PC-3 (cell line): Measurements from ENCODE around the gene CHST8. TPM values are rescaled to one million over a fixed set of nuclear protein-coding genes. Genes with fewer than 3 reads are reported as not detected.

ENCODE experiments used
- ATAC-seq: fragments of 200-7000 bp; cut with Tn5 transposase; 2 replicates; pipeline ENCODE4 v1.9.1; 2020; ENCODE audit warnings: mild to moderate bottlenecking, moderate library complexity
- BruUV-seq: library from RNA; stranded (reverse); fragments of 400-500 nt; replicated peaks from 2 replicates; lab custom pipeline; 2021; lab: Mats Ljungman, UMichigan
- CTCF ChIA-PET: fragments of 300-600 bp; sonication (Branson Sonifier 250); formaldehyde crosslinking; loops from one replicate; lab custom pipeline; 2022; ENCODE audit warnings: antibody characterized with exemption; lab: Charles Lee
- POLR2A ChIA-PET: fragments of 300-600 bp; sonication (Branson Sonifier 250); formaldehyde crosslinking; loops from one replicate; lab custom pipeline; 2022; ENCODE audit warnings: antibody characterized with exemption; ENCODE audit not compliant: unreplicated experiment; lab: Charles Lee
- DNase-seq: peaks from one replicate; pipeline ENCODE4 v3.0.0-alpha.2; 2015
- H2AFZ ChIP-seq: fragments of 300-600 bp; sonication (generic); 2 replicates; pipeline ENCODE4 v1.6.0; 2016; ENCODE audit warnings: antibody characterized with exemption, low read length
- H3F3A ChIP-seq: fragments of 300-600 bp; sonication (generic); one replicate; pipeline ENCODE4 v1.6.0; 2017; ENCODE audit warnings: antibody characterized with exemption, low read length, control low read depth, mild to moderate bottlenecking; ENCODE audit not compliant: unreplicated experiment
- H3K27ac ChIP-seq: fragments of 300-600 bp; sonication (generic); 2 replicates; pipeline ENCODE4 v1.5.1; 2016; ENCODE audit warnings: mild to moderate bottlenecking, low read length
- H3K27me3 ChIP-seq: fragments of 300-600 bp; sonication (generic); 2 replicates; pipeline ENCODE4 v1.6.1; 2016; ENCODE audit warnings: low read length, mixed read lengths
- H3K36me3 ChIP-seq: fragments of 300-600 bp; sonication (generic); 2 replicates; pipeline ENCODE4 v1.6.1; 2016; ENCODE audit warnings: low read depth, mixed run types, low read length, mixed read lengths
- H3K4me1 ChIP-seq: fragments of 300-600 bp; sonication (generic); 2 replicates; pipeline ENCODE4 v1.5.1; 2016; ENCODE audit warnings: low read length; ENCODE audit not compliant: insufficient read depth
- H3K4me2 ChIP-seq: fragments of 300-600 bp; sonication (generic); 2 replicates; pipeline ENCODE4 v1.6.0; 2016; ENCODE audit warnings: low read length
- H3K4me3 ChIP-seq: fragments of 300-600 bp; sonication (generic); 2 replicates; pipeline ENCODE4 v1.5.1; 2016; ENCODE audit warnings: mild to moderate bottlenecking, low read length, mixed read lengths
- H3K79me2 ChIP-seq: fragments of 300-600 bp; sonication (generic); 2 replicates; pipeline ENCODE4 v1.6.1; 2017; ENCODE audit warnings: low read length, mixed read lengths
- H3K9ac ChIP-seq: fragments of 300-600 bp; sonication (generic); 2 replicates; pipeline ENCODE4 v1.6.0; 2016; ENCODE audit warnings: mild to moderate bottlenecking, low read length
- H3K9me2 ChIP-seq: fragments of 300-600 bp; sonication (generic); replicated peaks from 2 replicates; pipeline ENCODE4 v1.6.1; 2016; ENCODE audit warnings: mixed run types, low read length, mixed read lengths
- H3K9me3 ChIP-seq: fragments of 300-600 bp; sonication (generic); 2 replicates; pipeline ENCODE4 v1.6.1; 2016; ENCODE audit warnings: low read length, mixed read lengths
- H4K20me1 ChIP-seq: fragments of 300-600 bp; sonication (generic); 2 replicates; pipeline ENCODE4 v1.6.1; 2016; ENCODE audit warnings: low read length, mixed read lengths
- EZH2 ChIP-seq: fragments of 300-600 bp; sonication (generic); IDR thresholded peaks from one replicate; pipeline ENCODE4 v1.6.1; 2017; ENCODE audit warnings: antibody characterized with exemption, mild to moderate bottlenecking, low read length; ENCODE audit not compliant: unreplicated experiment
- EZH2phosphoT487 ChIP-seq: fragments of 300-600 bp; sonication (generic); IDR thresholded peaks from 2 replicates; pipeline ENCODE4 v1.6.1; 2018; ENCODE audit warnings: mild to moderate bottlenecking, antibody characterized with exemption, low read length, borderline replicate concordance
- intact Hi-C: fragments of 100-400 bp; cut with micrococcal nuclease; formaldehyde crosslinking; loops from 2 replicates; pipeline ENCODE4 v1.9.0; 2023
- total RNA-seq: library from RNA; depleted of rRNA; stranded (reverse); fragments of >200 nt; gene quantifications from 2 replicates; pipeline ENCODE4 v1.2.3, GENCODE V29; 2014
- TF ChIP-seq, protein P1 (sequence below): fragments of 300-600 bp; sonication (generic); conservative IDR thresholded peaks from 2 replicates; pipeline ENCODE4 v1.5.1; 2017; ENCODE audit warnings: antibody characterized with exemption, low read depth, mild to moderate bottlenecking, low read length

The CHST8 gene
- total RNA-seq, 1 experiment from 2014 or later = 0.36 TPM

GRCh38 chr19:33671211-33671610 is 49.5 kb downstream of the CHST8 start:
- Histone ChIP-seq H2AFZ (no peak overlapping the region), H3K9ac (no peak overlapping the region), H3K79me2 (no peaks in the 10 kb centered on the region), H4K20me1 (no peaks in the 10 kb centered on the region), H3K9me3 (no peaks in the 10 kb centered on the region), H3K27me3 (peaks cover 49% of the 10 kb centered on the region), H3K27ac (no peak overlapping the region), H3K9me2 (no peaks in the 10 kb centered on the region), H3K4me3 (no peak overlapping the region), H3K36me3 (no peaks in the 10 kb centered on the region), H3K4me2 (no peak overlapping the region), H3F3A (no peaks in the 10 kb centered on the region), H3K4me1 (no peaks in the 10 kb centered on the region)
- CTCF ChIA-PET = no interaction called here
- intact Hi-C loops = no loop called here
- no peak for DNase-seq
- POLR2A ChIA-PET = no interaction called here
- BruUV-seq = no TSS peak
- TF ChIP-seq EZH2phosphoT487 (no peak), EZH2 (no peak)
- TF ChIP-seq, protein P1, sequence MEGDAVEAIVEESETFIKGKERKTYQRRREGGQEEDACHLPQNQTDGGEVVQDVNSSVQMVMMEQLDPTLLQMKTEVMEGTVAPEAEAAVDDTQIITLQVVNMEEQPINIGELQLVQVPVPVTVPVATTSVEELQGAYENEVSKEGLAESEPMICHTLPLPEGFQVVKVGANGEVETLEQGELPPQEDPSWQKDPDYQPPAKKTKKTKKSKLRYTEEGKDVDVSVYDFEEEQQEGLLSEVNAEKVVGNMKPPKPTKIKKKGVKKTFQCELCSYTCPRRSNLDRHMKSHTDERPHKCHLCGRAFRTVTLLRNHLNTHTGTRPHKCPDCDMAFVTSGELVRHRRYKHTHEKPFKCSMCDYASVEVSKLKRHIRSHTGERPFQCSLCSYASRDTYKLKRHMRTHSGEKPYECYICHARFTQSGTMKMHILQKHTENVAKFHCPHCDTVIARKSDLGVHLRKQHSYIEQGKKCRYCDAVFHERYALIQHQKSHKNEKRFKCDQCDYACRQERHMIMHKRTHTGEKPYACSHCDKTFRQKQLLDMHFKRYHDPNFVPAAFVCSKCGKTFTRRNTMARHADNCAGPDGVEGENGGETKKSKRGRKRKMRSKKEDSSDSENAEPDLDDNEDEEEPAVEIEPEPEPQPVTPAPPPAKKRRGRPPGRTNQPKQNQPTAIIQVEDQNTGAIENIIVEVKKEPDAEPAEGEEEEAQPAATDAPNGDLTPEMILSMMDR = no peak
- no peak for ATAC-seq

- no peak overlapping the region for H3K4me3 ChIP-seq
- no peak overlapping the region for H3K27ac ChIP-seq
- H3K79me2 ChIP-seq = no peaks in the 10 kb centered on the region
- H3K27me3 ChIP-seq = peaks cover 33% of the 10 kb centered on the region
- ATAC-seq = no peak
- no peaks in the 10 kb centered on the region for H3K36me3 ChIP-seq
- no TSS peak for BruUV-seq
- DNase-seq = no peak
- no peak for TF ChIP-seq EZH2phosphoT487
- TF ChIP-seq, protein P1 = no peak
- no peak for TF ChIP-seq EZH2
- no peak overlapping the region for H3K4me2 ChIP-seq
- no peaks in the 10 kb centered on the region for H3K4me1 ChIP-seq
- no peaks in the 10 kb centered on the region for H3K9me3 ChIP-seq
- no peaks in the 10 kb centered on the region for H4K20me1 ChIP-seq
- H2AFZ ChIP-seq = no peak overlapping the region
- no peak overlapping the region for H3K9ac ChIP-seq
- H3K9me2 ChIP-seq = no peaks in the 10 kb centered on the region
- ChIA-PET POLR2A (no interaction called here), CTCF (no interaction called here)
- intact Hi-C loops = no loop called here
- H3F3A ChIP-seq = no peaks in the 10 kb centered on the region
These were observed 51.6 kb downstream of the CHST8 start for GRCh38 chr19:33673258-33673875.

DNA sequence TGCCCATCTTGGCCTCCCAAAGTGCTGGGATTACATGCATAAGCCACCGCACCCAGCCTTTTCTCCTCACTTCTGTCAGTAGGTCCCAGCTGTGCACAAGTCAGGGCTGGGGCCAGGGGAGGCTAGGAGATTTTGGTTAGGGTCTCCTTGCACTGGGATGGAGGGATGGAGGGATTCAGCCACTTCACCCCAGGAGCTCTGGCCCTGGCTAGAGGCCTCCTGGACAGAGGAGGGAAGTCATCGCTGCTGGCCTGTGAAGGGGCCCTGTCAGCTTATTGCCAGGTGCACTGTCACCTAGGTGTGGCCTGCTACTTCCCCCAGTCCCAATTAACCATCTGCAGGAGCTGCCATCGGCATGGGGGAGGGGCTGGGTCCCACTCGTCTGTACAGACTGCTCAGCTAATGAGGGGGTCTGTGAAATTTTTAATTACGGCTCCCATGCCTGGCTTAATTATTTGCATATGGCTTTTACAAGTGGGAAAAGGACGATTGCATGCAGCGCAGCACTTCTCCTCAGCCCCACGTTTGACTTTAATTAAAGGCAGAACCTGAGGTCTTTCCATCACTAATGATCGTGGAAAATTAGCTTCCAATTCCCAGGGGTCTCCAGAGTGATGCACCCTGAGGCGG is 52.4 kb downstream of the CHST8 start:
- Histone ChIP-seq H3K36me3 (no peaks in the 10 kb centered on the region), H2AFZ (no peak overlapping the region), H4K20me1 (no peaks in the 10 kb centered on the region), H3F3A (no peaks in the 10 kb centered on the region), H3K4me2 (no peak overlapping the region), H3K9me2 (no peaks in the 10 kb centered on the region), H3K9me3 (no peaks in the 10 kb centered on the region), H3K4me3 (no peak overlapping the region), H3K4me1 (no peaks in the 10 kb centered on the region), H3K79me2 (no peaks in the 10 kb centered on the region), H3K9ac (no peak overlapping the region), H3K27me3 (peaks cover 27% of the 10 kb centered on the region), H3K27ac (no peak overlapping the region)
- POLR2A ChIA-PET = no interaction called here
- TF ChIP-seq, protein P1 = no peak
- TF ChIP-seq EZH2phosphoT487 (no peak), EZH2 (no peak)
- CTCF ChIA-PET = no interaction called here
- BruUV-seq = no TSS peak
- intact Hi-C loops = no loop called here
- DNase-seq (no peak), ATAC-seq (no peak)
